HG03039 (cell line): ENCODE results near the gene COX7A2.
A peak's percentile ranks its signal among the peaks of the same experiment; 100 is the strongest.

Experiments used
- ATAC-seq: cut with Tn5 transposase; IDR thresholded peaks from one replicate; pipeline ENCODE4 v1.9.1; 2021; ENCODE audit warnings: mild to moderate bottlenecking, moderate library complexity; ENCODE audit not compliant: unreplicated experiment

Gene COX7A2, protein sequence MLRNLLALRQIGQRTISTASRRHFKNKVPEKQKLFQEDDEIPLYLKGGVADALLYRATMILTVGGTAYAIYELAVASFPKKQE

DNA sequence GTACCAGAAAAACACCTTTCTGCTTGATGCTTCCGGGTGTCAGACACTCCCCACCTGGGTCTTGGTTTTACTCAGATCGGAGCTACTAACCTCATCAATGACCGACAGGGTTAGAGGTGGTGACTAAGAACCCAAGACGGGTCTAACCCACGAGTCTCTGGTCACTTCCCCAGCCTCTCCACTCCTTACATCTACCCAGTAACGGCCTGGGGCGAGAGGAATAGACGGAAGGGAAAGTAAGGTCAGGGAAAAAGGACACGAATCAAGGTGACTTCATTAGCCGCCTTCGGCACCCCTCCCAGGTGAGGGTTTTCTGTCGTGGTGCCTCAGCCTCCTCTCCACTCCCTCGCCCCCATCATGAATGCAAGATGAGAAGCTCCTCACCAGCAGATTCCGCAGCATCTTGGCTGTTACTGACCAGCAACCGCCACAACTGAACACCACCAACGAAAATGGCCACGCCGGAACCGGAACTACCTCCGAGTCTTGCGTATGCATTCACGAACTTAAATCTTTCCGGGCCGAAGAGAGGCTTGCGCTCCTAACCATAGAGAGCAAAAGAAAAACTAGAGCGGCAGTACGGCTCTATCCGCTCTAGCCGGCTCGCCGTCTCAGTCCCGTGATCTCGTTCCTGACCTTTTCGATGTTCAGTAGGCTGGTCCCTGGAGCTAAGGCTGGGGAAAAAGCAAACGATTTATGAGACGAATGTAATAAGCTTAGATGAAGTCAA lies at the start of gene COX7A2:
COX7A2 (minus strand) TSS at position 469 of the 730 bp plus-strand sequence; CDS start at position 402, 67 bp downstream.
- ATAC-seq, result peak; percentile 97

DNA sequence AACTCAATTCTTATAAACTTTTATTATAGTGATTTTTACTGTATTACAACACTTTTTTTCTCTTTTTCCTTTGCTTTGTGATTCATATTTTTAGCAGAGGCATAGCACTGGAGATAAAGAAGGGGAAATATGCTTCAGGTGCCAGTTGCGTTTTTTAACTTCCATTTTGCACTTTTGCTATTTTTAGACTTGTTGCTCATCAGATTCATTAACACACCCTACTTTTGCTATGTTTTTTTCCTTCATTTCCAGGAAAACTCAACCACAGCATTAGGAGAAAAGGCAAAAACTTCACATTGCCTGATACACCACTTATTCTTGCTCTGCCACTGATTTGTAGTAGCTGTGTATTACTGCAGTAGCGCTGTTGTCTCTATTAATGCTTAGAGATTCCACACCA lies 49.0 kb upstream of the COX7A2 start:
- ATAC-seq, result no peak

DNA sequence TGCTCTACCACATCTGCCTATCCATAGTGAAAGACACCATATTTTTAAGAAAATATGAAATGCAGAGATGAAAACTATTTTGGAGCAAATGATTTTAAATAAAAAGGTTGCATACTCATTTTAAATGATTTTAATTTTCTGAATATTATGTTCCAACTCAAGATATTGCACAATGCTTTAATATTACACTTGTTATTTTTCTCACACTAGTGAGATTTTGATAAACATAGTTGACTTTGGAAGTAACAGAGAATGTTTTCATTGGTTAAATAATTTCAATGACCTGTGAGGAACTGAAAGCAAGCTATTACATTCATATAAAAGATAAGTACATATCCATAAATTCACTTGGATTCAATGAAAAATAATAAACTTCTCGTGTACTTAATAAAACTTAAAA lies 48.1 kb upstream of the COX7A2 start:
- no peak for ATAC-seq

DNA sequence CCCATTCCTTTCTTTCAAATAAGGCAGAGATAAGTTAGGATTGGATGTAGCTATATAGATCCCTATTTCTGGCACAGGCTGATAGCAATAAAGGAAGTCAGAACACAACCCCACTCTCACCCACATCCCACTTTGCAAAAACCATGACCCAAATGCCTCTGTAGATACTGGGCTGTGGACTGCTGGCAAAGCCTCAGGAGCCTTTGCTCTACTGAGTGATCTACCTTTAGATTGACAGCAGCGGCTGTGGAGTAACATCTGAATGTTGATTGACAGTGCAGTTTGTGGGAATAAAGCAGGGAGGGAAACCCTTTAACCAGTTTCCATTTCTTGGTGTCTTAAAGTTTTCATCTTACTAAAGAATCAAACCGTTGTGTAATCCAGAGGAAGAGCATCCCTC lies 47.7 kb upstream of the COX7A2 start:
- no peak for ATAC-seq

DNA sequence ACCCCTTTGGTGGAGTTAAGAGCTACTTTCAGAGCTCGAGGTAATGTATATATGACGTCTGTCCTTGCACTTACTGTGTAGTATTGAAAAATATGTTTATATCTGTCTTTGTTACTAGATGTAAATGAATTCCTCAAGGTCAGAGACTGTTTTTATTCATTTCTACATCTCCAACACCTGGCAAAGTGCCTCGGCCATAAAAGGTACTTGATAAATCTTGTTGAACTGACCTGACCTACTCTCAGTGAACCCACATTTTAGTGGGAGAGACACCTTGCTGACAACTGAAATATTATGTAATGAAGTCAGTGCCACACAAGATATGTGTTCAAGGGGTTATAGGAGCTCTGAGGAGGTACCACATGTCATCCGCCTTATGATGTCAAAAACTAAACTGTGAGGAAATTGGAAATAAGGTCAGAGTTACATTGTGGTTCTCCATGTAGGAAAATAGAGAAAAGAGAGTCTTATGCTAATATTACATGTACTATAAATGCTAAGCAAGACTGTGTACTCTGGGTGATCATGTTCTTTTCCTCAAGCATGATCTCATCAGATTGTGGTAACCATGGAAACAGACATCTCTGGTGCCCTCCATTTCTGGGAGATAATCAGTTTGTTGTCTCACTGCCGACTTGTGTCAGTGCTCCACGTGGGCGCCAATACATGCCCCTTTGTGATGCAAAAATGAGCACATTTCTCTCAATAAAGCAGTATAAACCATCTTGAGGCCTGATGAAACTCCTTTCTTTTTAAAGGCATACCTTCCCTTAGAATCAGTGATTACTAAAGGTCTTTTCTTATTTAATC lies 46.7 kb upstream of the COX7A2 start:
- no peak for ATAC-seq

DNA sequence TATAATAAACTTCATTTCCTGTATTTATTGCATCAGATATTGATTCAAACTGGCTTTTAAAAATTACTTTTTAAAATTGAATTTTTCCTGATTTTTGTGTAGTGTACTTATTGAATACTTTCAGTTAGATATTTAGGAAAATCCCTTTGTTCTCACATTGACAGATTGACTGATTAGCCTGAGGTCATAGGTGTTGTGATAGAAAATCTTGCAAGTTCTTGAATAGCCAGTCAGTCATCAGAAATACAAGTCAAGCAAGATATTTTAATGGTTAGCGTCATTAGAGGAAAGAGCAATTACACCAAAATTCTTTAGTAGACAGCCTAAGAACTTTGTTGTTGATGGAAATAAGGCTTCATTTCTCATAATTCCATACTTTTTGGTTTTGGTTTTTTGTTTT lies 44.4 kb upstream of the COX7A2 start:
- ATAC-seq, result no peak

DNA sequence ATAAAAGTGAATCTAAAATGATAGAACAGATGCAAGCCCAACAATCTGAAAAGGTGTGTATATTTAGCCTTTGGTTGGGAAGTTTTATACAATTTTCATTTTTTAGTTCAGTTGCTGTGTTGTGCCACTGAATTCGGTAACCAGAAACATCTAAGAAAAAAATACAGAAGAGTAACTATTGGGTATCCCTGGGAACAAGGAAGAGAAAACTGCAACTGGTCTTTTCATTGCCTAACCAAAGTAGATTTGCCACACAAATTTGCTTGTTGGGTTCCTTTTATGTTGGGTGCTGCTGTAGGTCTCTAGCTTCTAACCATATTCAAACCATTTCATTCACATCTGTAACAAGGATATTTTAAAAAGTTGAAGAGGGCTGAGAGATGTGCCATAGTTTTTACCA lies 43.8 kb upstream of the COX7A2 start:
- ATAC-seq, result no peak

DNA sequence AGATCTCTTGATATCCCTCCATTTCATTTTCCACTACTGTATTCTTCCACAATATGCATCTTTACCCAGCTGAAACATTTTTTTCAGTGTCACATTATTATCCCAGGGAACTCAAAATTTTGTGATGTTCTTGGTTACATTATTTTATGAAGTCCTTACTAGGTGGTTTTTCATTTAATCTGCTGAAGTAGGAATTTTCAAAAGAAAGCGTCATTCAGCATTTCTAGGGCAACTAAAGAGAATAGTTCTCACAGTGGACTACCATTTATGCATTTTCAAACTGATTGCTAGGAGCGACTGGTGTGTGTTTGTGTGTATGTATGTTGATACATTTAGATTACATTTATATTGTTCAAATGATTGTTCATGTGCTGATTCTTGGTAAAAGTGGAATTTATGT lies 43.4 kb upstream of the COX7A2 start:
- no peak for ATAC-seq

DNA sequence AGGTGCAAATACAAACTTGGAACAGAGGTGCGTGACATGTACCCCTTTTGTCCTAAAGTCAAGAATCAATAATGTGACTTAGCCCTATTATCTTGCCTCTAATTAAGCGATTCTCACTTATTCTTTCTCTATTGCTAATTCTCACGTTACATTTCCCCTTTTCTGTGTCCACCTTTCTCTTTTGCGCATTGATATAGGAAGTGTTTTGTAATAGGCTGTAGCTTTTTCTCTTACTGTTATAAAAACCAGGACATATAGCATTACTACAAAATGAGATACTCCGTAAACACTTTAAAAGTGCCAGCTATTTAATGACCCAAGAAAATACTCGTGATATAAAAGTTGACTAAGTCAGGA lies 41.7 kb upstream of the COX7A2 start:
- ATAC-seq, result peak; percentile 4

DNA sequence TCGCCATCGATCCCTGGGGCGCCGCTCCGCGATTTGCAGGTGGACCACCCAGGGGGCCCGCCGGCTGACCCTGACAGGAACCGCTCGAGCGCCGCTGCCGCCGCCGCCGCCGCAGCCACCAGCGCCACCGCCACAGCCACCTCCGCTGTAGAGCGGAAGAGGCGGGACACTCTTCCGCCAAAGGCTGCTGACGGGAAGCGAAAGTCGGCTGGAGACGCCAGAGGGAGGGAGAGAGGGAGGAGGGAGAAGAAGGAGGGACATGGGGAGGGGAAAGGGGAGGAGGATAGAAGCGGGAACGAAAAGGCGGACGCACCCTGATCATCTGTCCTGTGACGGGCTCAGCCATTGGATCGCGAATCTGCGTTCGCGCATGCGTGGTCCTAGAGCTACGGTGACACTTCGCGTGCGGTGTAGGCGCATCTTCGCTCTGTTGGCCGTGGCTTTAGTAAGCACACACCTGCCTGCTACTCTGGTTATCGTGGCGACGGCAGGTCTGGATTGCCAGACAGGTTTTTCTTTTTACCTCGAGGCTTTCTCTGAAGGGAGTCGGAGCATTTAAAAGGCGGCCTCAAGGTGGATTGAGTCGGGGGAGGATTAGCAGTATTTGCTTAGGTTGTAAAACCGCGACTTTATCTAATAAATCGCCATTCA lies 41.2 kb upstream of the COX7A2 start, which contains the start of gene TMEM30A:
TMEM30A (minus strand) TSS at position 161 of the 651 bp plus-strand sequence; CDS start at position 7, 154 bp downstream.
- ATAC-seq, result peak; percentile 91

DNA sequence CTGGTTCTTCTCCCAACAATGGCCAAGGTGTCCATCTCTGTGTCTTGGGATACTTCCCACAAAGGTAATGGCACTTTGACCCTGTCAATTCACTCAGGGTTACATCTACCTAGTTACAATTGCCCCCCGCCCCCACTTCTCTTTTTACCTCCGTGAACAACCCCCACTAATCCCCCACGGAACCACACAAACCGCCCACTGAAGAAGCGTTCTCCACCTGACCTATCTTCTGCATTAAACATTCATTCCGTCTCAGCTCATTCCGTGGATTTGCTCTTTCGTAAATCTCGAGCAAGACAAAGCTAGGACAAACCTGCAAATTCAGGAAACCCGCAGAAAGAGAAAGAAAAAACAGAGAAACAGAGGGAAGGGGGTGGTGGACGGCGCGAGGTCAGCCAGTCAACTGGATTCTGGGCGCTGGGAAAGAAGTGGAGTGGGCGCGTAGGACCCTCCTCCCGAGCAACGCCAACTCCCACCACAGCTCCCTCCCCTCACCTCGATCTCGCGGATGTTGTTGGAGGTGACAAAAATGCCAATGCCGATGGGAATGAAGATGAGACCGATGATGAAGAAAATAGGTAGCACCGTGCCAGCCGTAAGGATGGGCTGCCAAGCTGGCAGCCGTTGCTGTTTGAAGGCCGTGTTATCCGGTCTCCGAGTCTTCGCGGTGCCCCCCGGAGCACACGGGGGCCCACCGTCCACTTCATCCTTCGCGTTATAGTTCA lies 40.5 kb upstream of the COX7A2 start:
- peak; percentile 5 for ATAC-seq

DNA sequence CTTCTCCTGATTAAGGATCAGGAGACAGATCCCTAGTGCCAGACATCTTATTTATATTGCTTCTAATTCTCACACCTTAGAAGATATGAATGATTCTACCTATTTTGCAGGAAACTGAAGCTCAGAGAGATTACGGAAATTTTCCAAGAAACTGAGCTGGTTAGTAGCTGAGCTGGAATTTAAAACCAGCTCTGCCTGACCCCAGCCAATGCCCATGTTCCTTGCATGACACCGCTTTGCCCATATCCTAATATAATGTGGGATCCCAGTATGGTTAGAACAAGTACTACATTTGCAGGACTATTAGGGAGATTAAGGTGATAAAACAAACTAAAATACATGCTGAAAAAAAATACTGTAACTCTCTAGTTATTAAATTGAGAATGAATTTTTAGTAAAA lies 39.1 kb upstream of the COX7A2 start:
- ATAC-seq, result no peak

DNA sequence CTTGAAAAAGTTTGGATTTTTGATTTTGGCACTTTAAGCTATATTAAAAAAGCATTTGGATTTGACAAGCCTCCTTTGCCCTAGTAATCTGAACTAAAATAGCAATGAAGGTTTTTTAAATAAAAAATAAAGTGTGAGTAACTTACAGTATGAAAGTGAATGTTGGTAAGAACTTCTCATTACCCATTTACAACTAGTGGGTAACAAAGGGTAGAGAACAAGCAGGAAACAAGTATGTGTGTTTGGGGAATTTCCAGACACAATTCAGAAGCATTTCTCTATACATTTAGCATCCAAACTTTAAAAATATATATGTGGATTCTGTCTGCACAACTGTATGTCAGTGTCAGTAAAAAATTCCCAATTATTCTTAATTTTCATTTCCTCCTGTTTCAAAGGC lies 38.1 kb upstream of the COX7A2 start:
- ATAC-seq, result no peak

DNA sequence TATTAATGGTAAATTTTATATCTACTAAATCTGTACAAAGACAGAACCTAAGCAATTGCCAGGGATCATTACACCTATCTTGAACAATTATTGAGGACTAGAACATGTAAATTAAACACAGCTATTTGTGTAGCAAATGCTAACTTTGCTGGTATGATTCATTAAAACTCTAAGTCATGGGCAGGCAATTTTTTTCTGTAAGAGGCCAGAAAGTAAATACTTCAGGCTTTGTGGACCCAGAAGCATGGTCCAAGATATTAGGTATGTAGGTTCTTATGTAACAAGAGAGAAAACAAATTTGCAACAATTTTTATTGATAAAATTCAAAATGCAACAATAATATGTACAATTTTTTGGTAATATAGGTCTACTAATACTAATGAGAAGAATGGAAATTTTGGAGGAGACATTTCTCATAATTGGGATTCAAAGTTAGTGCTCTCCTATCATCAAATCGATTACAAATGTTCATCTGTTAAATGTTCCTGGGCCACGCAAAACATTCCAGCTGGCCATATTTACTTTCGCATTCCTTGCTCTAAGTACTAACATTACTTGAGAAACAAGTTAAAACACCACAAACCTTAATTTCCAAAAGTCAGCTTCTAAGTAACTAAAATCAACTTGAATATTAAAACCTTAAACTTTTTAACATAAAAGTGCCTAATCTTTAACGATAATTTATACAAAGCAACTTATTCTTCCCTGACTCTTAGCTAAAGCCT lies 36.7 kb upstream of the COX7A2 start:
- no peak for ATAC-seq

DNA sequence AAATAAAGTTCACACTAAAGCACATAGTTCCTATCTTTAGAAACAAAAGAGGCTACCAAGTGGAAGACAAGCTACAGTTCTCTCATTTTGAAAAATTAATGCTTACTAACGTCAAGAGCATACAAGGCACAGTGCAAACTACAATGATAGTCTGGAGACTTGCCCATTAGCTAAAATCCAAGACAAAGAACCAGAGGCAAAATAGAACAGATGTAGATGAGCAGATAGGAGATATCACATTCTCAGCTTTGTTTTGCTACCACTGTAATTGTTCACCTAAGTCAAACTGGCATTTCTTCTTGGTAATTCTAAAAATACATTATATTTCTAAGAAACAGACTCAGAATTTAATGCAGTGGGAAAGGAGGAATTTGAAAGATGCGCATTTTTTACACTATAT lies 35.8 kb upstream of the COX7A2 start:
- no peak for ATAC-seq

DNA sequence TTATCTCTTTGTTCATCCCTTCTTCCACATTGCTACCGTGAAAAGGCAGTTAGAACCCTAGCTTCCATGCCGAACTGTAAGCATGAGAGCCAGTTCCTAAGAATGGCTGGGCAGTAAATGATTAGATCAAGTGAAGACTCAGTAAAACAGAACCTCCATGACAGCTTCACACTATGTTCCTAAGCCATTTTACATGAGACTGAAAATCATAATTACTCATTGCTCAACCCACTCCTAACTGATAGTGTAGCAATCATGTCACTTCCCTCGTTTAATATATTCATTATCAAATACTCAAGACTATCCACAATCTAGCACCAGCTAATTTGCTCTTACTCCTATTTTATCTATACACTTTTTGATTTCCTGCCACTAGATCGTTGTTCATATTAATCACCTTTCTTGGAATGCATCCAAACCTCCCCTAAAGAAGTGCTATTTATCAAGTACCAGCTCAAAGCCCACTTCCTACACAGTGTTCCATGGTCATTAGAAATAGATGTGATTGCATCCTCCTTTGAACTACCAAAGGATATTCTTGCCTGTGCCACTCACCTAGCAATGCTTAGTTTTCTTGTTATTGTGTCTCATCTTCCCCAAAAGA lies 35.0 kb upstream of the COX7A2 start:
- ATAC-seq, result no peak

DNA sequence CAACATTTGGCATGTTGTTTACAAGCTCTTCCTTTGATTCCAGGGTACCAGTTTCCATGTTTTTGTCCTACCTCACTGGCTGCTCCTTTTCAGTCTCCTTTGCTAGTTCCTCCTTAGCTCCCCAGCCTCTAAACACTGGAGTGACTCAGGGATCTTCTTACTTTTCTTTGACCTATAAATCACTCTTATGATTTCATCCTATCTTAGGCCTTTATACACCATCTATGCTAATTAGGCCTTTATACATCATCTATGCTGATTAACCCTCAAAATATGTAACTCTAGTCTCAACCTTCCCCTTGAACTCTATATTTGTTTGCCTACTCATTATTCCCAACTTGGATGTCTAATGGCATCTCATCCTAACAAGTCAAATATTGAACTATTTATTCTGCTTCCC lies 31.5 kb upstream of the COX7A2 start:
- ATAC-seq, result no peak

DNA sequence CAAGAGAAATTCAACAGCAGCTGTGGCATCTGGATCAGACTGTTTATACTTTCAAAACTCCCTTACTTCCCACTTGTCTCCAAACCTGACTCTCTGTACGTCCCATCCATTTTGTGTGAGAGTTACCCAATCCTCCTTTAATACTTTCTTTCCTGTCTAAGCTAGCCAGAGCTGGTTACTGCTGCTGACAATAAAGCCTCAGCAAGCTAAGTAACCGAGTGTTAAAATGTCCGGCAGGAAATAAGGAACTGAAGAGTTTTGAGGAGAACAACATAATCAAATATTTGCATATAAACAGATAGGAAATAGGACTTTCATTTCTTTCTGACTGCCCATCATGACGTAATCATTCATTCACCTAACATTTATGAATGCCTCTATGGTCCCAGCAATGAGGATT lies 29.4 kb upstream of the COX7A2 start:
- no peak for ATAC-seq

DNA sequence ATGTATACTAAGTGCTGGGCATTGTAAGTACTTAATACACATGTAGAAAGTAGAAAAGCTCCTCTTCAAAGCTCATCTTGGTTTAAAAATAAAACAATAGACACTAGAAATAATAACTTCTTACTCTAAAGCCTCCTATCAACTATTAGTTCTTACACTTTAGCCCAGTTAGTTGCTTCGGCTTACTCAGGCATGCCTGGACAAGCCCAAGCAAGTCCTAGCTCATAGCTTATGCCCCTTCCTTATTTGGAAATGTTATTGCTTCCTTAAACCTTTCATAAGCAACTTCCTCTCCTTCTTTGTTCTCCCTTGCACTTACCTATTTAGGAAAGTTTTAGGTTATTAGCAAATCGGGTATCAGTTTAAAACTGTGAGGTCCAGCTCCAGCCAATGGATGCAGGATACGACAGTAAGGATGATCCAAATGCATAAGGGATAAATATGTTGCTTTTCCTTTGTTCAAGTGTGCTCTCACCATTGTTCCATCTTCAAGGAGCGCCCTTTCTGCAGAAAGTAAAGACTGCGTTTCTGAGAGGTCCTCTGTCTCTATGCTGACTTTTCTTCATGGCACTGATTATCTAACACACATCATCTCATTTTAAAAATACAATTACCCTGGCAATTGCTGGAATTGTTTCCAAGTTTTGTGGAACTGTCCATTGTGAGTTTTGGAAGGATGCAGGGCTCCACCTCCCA lies 28.7 kb upstream of the COX7A2 start:
- ATAC-seq, result no peak
